ENCODE measurements around the gene GLUL. TPM values are rescaled to one million over a fixed set of nuclear protein-coding genes. Genes with fewer than 3 reads are reported as not detected.
"Not testable (repeated sequence)": the region's sequence is repeated elsewhere in the genome, so short reads cannot be mapped to it uniquely, and the experiment has no call there.

GLUL gene
- polyA plus RNA-seq, 6 donors from 2014 or later: 35.7 to 93.8 (median 65.5) TPM

DNA sequence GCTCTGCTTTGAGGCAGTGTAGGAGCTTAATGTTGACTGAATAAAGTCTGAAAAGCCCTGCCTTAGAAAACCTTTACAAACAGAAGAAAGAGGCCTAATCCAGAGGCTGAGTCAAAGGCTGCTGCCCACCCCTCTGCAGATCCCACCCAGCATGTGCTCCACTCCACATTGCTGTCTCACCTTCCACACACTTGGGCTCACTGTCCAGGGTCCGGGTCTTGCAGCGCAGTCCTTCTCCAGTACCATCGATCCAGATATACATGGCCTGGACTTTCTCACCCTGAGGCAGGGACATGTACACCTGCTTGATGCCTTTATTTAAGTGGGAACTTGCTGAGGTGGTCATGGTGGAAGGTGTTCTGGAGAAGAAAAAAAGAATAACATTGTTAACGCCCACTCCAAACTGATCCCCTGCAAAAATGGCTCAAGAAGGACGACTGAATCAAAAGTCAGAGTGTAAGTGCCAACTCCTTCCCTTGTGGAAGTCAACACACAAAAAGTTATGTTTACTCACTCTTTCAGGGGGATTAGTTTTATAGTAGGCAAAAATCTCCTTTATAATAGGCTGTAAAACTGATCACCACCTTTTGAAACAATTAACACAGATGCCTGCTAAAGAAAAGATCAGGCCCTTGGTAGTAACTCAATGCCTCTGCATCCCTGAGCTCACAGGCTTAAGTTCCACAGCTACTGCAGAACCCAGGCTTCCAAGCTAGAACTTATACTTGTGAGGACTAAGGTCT, 3.0 kb downstream of the GLUL start:
- Mint-ChIP-seq H3K4me3 (peak overlapping the region in 4 of 8 donors; percentile 21 to 98 (median 96)), H3K27ac (peak overlapping the region in 1 of 6 donors; percentile 51), H3K27me3 (no peaks in the 10 kb centered on the region), H3K4me1 (peaks cover 20 to 27% (median 23%) of the 10 kb centered on the region in 3 donors), H3K9me3 (no peaks in the 10 kb centered on the region), H3K36me3 (peaks cover 0 to 22% of the 10 kb centered on the region in 2 donors)
- DNase-seq: no peak
- ATAC-seq (ENCODE audit: low read depth in 2 of 2): no peak

DNA sequence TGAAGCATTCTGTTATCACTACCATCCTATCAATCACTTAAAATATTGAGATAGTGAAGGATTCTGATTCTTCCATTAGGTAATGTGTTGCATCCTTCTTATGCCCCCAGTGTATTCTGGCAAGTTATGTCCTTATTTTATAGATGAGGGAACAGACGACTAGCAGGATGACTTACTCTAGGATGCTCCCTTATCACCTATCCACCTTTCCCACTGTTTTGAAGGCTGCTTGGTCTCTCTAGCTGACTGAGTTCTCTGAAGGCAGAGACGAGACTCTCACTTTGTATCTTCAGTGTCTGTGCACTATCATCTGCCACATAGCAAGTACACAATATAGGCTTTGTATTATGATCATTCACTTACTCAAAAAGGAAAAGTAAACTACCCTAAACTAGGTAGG, 4.0 kb downstream of the GLUL start:
- DNase-seq: no peak
- no peaks in the 10 kb centered on the region for H3K27me3 Mint-ChIP-seq
- H3K9me3 Mint-ChIP-seq: no peaks in the 10 kb centered on the region
- ATAC-seq (ENCODE audit: low read depth in 2 of 2): no peak
- peaks cover 1 to 22% of the 10 kb centered on the region in 2 donors for H3K36me3 Mint-ChIP-seq
- peaks cover 19 to 27% (median 20%) of the 10 kb centered on the region in 3 donors for H3K4me1 Mint-ChIP-seq
- H3K27ac Mint-ChIP-seq: no peak overlapping the region
- H3K4me3 Mint-ChIP-seq: no peak overlapping the region

DNA sequence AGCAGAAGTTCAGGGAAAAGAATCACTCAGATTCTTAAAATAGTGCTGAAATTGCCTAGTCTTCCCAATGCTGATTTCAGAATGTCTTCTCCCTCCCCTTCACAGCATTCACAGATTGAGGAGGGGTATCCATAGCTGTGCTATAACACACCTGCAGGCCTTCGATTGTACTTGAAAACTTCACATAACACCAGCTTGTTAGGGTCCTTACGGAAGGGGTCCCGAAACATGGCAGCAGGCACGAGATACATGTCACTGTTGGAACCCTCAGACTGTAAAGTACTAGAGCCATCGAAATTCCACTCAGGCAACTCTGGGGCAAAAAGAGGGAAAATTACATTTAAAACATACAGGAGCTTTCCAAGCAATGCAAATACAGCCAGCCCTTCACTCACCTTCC, 4.6 kb downstream of the GLUL start:
- no peak overlapping the region for H3K27ac Mint-ChIP-seq
- H3K4me3 Mint-ChIP-seq: no peak overlapping the region
- peaks cover 6 to 22% of the 10 kb centered on the region in 2 donors for H3K36me3 Mint-ChIP-seq
- peaks cover 16 to 27% (median 20%) of the 10 kb centered on the region in 3 donors for H3K4me1 Mint-ChIP-seq
- no peaks in the 10 kb centered on the region for H3K9me3 Mint-ChIP-seq
- ATAC-seq (ENCODE audit: low read depth in 2 of 2): no peak
- no peak for DNase-seq
- H3K27me3 Mint-ChIP-seq: no peaks in the 10 kb centered on the region

DNA sequence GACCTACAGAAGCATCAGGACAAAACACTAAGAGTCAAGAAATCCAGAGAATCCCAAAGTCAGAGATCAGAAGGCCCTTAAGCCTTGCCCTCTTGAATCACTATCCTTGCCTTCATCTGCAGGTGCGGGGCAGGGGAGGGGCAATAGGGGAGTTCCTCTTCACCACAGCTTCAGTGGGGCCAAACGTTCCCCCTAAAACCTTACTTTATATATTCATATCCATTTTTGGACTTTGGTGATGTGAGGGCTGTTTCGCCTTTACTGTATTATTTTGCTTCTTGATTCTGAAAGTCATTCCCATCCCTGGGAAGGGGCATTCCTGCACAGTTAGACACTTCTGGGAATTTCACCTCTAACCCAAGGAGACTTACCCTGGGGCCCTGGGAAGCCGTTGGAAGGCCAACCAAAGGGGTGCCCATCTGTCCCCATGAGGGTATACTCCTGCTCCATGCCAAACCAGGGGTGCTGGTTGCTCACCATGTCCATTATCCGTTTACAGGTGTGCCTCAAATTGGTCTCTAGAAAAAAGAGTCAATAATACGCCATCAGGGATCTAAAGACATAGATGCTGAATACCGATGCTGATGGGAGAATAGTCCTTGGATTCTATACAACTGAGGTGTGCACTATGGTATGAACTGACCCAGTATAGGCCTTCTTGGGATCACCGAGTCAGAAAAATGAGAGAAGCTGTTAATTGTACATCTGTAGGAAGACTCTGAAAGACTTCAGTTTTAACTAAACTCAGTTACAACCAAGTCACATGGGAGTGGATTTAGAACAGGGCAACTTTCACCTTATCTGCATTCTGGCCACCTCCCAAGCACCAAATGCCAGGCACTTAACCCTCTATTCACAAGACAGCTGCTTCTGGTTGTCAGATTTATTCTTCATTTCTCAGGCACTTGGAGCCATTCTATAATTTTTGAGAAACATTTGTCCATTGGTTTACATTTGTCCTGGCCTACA, 5.4 kb downstream of the GLUL start:
- Mint-ChIP-seq H3K4me3 (no peak overlapping the region), H3K36me3 (peaks cover 6 to 22% of the 10 kb centered on the region in 2 donors), H3K27ac (no peak overlapping the region), H3K27me3 (no peaks in the 10 kb centered on the region), H3K4me1 (peaks cover 16 to 26% (median 17%) of the 10 kb centered on the region in 3 donors), H3K9me3 (no peaks in the 10 kb centered on the region)
- no peak for DNase-seq
- no peak for ATAC-seq (ENCODE audit: low read depth in 2 of 2)

DNA sequence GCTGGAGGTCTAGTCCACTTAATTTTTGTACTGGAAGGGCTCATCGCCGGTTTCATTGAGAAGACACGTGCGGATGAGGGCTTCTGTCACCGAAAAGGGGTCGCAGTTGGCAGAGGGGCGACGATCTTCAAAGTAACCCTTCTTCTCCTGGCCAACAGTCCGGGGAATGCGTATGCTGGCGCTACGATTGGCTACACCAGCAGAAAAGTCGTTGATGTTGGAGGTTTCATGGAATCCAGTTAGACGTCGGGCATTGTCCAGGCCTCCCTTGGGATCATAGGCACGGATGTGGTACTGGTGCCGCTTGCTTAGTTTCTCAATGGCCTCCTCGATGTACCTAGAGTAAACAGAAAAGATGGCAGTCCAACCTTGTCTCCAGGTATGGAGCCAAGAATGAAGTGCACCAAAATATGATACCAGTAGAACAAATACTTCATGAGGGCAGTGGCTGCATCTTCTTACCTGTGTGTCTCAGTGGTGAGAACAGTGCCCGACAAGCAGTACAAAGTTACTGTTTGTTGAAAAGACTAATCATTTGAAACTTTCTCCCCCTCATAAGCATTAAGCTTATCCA, 7.1 kb downstream of the GLUL start:
- ATAC-seq (ENCODE audit: low read depth in 2 of 2) (no peak), DNase-seq (no peak)
- no peak overlapping the region for H3K4me3 Mint-ChIP-seq
- H3K4me1 Mint-ChIP-seq: peaks cover 1 to 11% (median 2%) of the 10 kb centered on the region in 3 donors
- H3K9me3 Mint-ChIP-seq: no peaks in the 10 kb centered on the region
- no peak overlapping the region for H3K27ac Mint-ChIP-seq
- H3K27me3 Mint-ChIP-seq: no peaks in the 10 kb centered on the region
- H3K36me3 Mint-ChIP-seq: peaks cover 6 to 22% of the 10 kb centered on the region in 2 donors

DNA sequence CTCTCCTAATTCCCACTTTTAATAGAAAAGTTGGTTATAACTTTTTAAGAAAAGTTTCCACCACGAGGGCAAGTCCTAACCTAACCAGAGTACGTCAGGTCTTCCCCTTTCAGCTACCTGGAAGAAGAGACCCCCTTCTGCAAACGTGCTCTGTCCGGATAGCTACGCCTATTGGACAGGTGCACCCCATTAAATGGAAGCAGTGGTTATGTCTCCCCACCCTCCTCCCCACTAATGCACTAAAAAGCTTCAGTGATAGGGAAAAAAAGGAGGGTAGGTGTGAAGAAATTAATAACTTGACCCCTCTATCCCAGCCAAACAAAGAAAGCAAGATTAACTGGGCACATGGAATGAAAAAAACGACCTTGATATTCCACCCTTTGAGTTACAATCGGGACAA, 7.7 kb downstream of the GLUL start:
- DNase-seq (no peak), ATAC-seq (ENCODE audit: low read depth in 2 of 2) (no peak)
- H3K27ac Mint-ChIP-seq: no peak overlapping the region
- no peak overlapping the region for H3K4me3 Mint-ChIP-seq
- H3K27me3 Mint-ChIP-seq: no peaks in the 10 kb centered on the region
- H3K4me1 Mint-ChIP-seq: peaks cover 0 to 6% (median 0%) of the 10 kb centered on the region in 3 donors
- H3K36me3 Mint-ChIP-seq: peaks cover 6 to 22% of the 10 kb centered on the region in 2 donors
- H3K9me3 Mint-ChIP-seq: no peaks in the 10 kb centered on the region

DNA sequence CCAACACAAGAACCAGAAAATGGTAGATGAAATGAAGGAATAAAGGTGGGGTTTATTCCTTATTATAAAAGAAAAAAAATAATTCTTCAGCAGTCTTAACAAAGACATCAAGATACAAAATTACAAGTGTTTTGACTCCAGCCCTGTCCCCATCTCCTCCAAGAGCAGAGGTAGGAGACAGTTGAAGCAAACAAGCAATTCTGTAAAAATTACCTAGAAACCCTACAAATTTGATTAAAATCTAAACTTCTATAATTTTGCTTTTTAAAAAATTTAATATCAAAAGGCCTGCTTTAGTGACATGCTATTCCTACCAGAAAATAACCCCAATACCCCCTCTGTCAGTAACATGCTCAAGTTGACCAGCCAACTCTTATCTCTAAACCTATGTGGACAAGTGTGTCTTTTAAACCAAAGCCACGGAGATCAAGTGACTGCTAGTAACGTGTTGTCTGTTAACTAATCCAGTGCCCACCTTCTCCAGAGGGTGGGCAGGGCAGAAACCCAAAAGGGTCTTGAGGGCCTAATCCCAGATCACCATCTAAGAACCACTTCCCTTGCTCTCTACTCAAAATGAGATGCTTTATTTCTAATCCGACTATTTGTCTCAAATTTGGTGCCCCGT, 8.4 kb downstream of the GLUL start:
- Mint-ChIP-seq H3K27me3 (no peaks in the 10 kb centered on the region), H3K27ac (no peak overlapping the region), H3K4me3 (no peak overlapping the region), H3K4me1 (no peaks in the 10 kb centered on the region), H3K9me3 (no peaks in the 10 kb centered on the region), H3K36me3 (peaks cover 6 to 22% of the 10 kb centered on the region in 2 donors)
- ATAC-seq (ENCODE audit: low read depth in 2 of 2): no peak
- DNase-seq: no peak

DNA sequence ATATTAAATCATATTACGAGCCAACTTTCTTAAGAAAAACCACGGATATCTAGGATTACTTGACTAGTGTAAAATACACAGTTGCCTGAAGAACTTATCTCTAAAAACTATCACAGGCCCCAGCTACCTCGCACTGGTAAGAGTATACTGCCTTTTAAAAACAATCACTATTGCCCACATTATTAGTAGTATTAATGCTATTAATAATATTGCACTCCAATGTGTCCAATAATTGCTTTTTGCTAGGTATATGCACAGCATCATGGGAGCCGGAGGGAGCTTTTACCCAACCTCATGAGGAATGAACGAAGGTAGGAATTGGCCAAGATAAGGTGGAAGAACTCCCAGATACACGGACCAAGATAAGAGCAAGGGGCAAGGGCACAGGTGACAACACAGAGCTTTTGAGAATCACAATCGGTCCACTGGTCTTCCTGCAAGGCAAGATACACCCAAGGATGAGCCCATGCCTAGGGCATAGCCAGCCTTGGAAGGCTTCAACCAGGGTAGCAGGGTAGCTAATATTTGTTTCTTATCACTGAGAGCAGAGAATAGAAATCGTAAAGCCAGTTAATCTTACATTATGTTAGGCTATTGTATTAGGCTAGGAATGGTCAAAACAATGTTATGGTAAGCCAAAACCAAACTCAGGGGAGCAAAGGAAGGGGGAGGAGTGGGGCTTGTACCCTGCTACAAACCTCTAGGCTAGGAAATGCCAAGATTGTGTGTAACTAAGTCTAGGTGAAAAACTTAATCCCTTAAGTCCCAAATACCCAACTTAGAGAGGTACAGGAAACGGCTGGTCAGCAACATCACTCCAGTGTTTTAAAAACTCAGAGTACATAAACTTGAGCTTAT, 9.4 kb downstream of the GLUL start:
- H3K27ac Mint-ChIP-seq: peak overlapping the region in 2 of 6 donors; percentile 24 to 83
- no peak for DNase-seq
- no peaks in the 10 kb centered on the region for H3K27me3 Mint-ChIP-seq
- peaks cover 6 to 22% of the 10 kb centered on the region in 2 donors for H3K36me3 Mint-ChIP-seq
- no peaks in the 10 kb centered on the region for H3K9me3 Mint-ChIP-seq
- no peak overlapping the region for H3K4me3 Mint-ChIP-seq
- H3K4me1 Mint-ChIP-seq: no peaks in the 10 kb centered on the region
- no peak for ATAC-seq (ENCODE audit: low read depth in 2 of 2)

DNA sequence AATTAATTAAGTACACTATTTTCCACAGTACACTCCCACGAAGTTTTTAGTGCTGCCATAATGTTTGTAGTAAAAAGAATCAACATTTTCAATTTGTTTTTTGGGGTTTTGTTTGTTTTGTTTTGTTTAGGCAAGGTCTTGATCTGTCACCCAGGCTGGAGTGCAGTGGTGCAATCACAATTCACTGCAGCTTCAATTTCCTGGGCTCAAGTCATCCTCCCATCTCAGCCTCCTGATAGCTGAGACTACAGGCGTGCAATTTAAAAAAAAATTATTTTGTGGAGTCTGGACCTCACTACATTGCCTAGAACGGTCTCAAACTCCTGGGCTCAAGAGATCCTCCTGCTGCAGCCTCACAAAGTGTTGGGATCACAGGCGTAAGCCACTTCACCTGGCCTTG, 11.4 kb downstream of the GLUL start:
- no peaks in the 10 kb centered on the region for H3K9me3 Mint-ChIP-seq
- ATAC-seq (ENCODE audit: low read depth in 2 of 2): no peak
- H3K4me3 Mint-ChIP-seq: no peak overlapping the region
- no peak overlapping the region for H3K27ac Mint-ChIP-seq
- H3K27me3 Mint-ChIP-seq: no peaks in the 10 kb centered on the region
- no peaks in the 10 kb centered on the region for H3K4me1 Mint-ChIP-seq
- DNase-seq: no peak
- peaks cover 6 to 9% of the 10 kb centered on the region in 2 donors for H3K36me3 Mint-ChIP-seq

DNA sequence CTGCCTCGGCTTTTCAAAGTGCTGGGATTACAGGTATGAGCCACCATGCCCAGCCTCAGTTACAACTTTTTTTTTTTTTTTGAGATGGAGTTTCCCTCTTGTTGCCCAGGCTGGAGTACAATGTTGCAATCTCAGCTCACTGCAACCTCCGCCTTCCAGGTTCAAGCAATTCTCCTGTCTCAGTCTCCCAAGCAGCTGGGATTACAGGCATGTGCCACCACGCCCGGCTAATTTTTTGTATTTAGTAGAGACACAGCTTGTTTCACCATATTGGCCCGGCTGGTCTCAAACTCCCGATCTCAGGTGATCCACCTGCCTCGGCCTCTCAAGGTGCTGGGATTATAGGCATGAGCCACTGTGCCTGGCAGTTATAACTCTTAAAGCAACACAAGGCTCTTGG, 11.8 kb downstream of the GLUL start:
- H3K9me3 Mint-ChIP-seq; H3K4me3 Mint-ChIP-seq; DNase-seq; ATAC-seq (ENCODE audit: low read depth in 2 of 2); H3K27ac Mint-ChIP-seq; H3K27me3 Mint-ChIP-seq; H3K4me1 Mint-ChIP-seq; H3K36me3 Mint-ChIP-seq: not testable (repeated sequence)

DNA sequence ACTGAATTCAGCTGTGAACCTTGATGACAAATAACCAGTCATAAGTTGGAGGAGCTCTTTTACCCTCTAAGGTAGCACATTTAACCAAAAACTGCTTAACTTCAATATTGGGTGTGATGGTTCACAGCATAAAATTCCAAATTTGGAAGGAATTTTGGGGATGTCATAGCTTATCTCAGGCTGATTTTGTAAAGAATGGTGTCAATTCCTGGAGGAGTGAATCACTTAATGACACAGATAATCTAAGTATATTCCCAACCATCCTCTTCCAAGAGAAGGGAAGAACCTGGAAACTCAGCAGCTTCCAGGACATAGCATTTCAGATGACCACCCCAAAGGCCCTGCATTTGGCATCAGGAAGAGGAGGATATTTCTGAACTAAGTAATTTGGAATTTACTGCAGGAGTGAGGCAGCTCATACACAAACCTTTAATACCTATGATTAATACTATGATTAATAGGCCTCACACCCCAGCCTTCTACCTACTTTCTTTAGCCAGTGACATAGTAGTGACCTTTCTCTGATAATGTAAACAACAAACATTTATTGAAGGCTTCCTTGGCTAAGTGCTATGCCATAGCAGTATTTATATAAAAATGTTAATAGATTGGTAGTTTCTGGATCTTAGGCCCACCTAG, 14.5 kb downstream of the GLUL start:
- DNase-seq (no peak), ATAC-seq (ENCODE audit: low read depth in 2 of 2) (no peak)
- H3K9me3 Mint-ChIP-seq: no peaks in the 10 kb centered on the region
- no peak overlapping the region for H3K4me3 Mint-ChIP-seq
- no peaks in the 10 kb centered on the region for H3K36me3 Mint-ChIP-seq
- H3K4me1 Mint-ChIP-seq: no peaks in the 10 kb centered on the region
- H3K27ac Mint-ChIP-seq: no peak overlapping the region
- H3K27me3 Mint-ChIP-seq: no peaks in the 10 kb centered on the region

DNA sequence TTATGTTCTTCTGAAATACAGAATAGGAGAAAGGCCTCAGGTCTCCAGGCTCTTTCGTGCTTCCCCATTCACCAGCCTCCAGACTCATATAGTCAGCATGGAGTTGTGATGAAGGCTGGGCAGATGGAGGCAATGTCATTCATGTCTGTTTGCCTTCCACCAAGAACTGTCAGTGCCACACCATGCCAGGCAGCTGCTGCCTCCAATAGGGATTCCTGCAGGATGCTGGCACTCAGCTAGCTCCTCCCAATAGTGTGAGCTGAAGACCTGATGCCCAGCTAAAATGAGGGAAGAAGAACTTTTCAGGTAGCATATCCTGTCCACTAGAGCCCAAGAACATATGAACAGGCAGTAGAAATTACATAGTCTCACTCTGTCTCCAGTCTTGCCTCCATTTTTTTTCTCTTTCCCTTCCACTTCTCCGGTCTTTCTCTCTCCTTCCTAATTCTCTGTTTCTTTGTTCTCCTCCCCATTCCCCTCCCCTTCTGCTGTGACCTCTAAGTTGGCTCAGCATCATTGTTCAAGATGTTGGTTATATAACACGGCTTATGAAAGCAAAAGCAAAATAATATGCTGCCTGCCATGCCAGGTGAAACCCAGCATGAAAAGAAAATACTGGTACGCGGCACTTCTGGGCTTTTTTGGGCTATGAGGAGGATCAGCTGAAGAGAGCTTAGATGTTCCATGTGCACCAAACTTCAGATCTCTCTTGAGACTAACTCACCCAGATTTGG, 17.3 kb downstream of the GLUL start:
- peak overlapping the region in 2 of 6 donors; percentile 79 to 83 for H3K27ac Mint-ChIP-seq

More for the DNA sequence above, 17.3 kb downstream of the GLUL start:
- no peak overlapping the region for H3K4me3 Mint-ChIP-seq
- DNase-seq (no peak), ATAC-seq (ENCODE audit: low read depth in 2 of 2) (no peak)
- no peaks in the 10 kb centered on the region for H3K36me3 Mint-ChIP-seq
- no peaks in the 10 kb centered on the region for H3K27me3 Mint-ChIP-seq
- H3K4me1 Mint-ChIP-seq: no peaks in the 10 kb centered on the region
- H3K9me3 Mint-ChIP-seq: no peaks in the 10 kb centered on the region
